ENCODE measurements around the gene PER1. TPM values are rescaled to one million over a fixed set of nuclear protein-coding genes. Genes with fewer than 3 reads are reported as not detected.

The PER1 gene
- total RNA-seq, 3 donors from 2014 or later: 97.3 to 167 (median 115) TPM

DNA sequence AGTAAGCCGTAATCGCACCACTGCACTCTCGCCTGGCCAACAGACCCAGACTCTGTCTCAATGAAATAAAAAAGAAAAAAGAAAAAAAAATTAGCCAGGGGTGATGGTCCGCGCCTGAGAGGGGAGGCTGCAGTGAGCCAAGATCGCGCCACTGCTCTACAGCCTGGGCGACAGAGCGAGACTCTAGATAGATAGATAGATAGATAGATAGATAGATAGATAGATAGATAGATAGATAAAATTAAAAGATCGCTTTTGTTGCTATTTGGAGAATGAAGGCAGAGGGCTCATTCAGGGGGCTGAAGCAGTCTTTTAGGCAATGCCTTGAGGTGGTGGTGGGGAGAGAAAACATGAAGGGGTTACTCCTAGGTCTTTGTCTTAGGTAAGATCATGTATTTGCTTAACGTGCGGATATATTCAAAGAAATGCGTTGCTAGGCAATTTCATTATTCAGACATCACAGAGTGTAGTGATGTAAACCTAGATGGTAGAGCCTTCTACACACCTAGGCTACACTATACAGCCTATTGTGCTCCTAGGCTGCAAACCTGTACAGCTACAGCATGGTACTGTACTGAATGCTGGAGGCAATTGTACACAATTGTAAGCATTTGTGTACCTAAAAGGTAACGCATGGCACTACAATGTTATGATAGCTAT, 23.9 kb downstream of the PER1 start:
- Histone ChIP-seq H3K27ac (no peak overlapping the region), H3K27me3 (no peaks in the 10 kb centered on the region), H3K9me3 (no peaks in the 10 kb centered on the region), H3K36me3 (no peaks in the 10 kb centered on the region), H3K4me1 (peaks cover 12 to 27% of the 10 kb centered on the region in 2 donors), H3K4me3 (no peak overlapping the region)
- intact Hi-C loops (cut with DNase I; ENCODE audit: low total_unique reads): no loop called here
- DNase-seq (ENCODE audit: low spot score in 2 of 2): no peak
- no peak for TF ChIP-seq POLR2AphosphoS5 (IDR thresholded peaks at IDR 0.05)
- TF ChIP-seq, protein P1, sequence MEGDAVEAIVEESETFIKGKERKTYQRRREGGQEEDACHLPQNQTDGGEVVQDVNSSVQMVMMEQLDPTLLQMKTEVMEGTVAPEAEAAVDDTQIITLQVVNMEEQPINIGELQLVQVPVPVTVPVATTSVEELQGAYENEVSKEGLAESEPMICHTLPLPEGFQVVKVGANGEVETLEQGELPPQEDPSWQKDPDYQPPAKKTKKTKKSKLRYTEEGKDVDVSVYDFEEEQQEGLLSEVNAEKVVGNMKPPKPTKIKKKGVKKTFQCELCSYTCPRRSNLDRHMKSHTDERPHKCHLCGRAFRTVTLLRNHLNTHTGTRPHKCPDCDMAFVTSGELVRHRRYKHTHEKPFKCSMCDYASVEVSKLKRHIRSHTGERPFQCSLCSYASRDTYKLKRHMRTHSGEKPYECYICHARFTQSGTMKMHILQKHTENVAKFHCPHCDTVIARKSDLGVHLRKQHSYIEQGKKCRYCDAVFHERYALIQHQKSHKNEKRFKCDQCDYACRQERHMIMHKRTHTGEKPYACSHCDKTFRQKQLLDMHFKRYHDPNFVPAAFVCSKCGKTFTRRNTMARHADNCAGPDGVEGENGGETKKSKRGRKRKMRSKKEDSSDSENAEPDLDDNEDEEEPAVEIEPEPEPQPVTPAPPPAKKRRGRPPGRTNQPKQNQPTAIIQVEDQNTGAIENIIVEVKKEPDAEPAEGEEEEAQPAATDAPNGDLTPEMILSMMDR (IDR thresholded peaks at IDR 0.05): no peak
- TF ChIP-seq POLR2A (IDR thresholded peaks at IDR 0.05): no peak

DNA sequence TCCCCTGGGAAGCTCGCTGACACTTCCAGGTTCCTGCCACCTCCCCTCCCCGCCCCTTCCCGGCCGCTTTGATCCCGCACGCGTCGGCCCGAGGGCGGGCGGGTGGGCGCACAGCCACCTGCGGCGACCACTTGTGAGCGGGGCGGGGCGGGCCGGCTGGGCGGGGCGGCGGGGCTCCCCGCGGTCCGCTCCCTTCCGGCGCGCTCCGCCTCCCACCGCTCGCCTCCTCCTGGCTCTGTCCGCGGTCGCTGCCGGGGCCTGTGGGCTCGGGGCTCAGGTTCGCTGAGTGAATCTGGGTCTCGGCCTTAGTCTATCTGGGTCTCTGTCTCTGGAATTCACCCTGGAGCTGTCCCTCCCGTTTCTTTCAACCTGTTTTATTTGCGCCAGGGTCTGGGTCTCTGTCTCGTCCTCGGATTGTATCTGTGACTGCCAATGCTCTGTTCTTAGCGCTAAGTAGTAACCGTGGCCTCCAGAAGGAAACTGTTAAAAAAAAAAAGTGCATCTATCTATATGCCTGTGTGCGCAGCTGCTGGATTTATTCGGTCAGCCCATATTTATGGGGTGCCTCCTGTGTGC, 25.6 kb downstream of the PER1 start:
- no peak for DNase-seq (ENCODE audit: low spot score in 2 of 2)
- Histone ChIP-seq H3K27ac (peak overlapping the region; percentile 77 to 78), H3K4me1 (peaks cover 15 to 33% of the 10 kb centered on the region in 2 donors), H3K36me3 (no peaks in the 10 kb centered on the region), H3K9me3 (no peaks in the 10 kb centered on the region), H3K27me3 (no peaks in the 10 kb centered on the region), H3K4me3 (peak overlapping the region; percentile 56 to 83 (median 66))
- TF ChIP-seq POLR2A (IDR thresholded peaks at IDR 0.05) (no peak), POLR2AphosphoS5 (IDR thresholded peaks at IDR 0.05) (no peak)
- TF ChIP-seq, protein P1 (IDR thresholded peaks at IDR 0.05): no peak
- intact Hi-C loops (cut with DNase I; ENCODE audit: low total_unique reads): no loop called here

DNA sequence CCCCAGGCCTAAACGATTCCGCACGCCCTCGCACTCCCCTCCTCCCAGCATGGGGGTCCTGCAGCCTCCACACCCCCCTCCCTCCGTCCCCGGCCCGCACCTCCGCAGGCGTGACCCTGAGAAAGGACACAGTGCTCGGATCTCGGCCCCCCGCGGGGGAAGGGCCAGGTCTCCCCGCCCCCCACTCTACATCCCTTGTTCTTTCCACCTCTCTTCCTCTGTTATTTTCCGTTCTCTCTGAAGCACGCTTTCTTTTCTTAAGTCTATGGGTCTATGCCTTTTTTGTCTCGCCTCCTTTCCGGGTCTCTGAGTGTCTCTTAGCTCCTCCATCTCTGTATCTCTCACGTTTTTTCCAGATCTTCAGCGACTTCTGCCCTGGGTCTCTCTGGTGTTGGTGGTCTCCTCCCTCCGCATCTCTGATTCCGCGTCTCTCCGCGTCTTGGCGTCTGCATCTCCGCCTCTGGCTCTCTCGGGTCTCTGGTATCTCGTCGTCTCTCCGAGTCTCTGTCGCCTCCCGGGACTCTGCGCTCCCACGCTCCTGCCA, 26.2 kb downstream of the PER1 start:
- peak overlapping the region; percentile 77 to 78 for H3K27ac ChIP-seq
- TF ChIP-seq, protein P1 (IDR thresholded peaks at IDR 0.05): no peak
- TF ChIP-seq POLR2A (IDR thresholded peaks at IDR 0.05) (no peak), POLR2AphosphoS5 (IDR thresholded peaks at IDR 0.05) (no peak)
- H3K9me3 ChIP-seq: no peaks in the 10 kb centered on the region
- H3K36me3 ChIP-seq: no peaks in the 10 kb centered on the region
- H3K4me1 ChIP-seq: peaks cover 15 to 38% of the 10 kb centered on the region in 2 donors
- no peaks in the 10 kb centered on the region for H3K27me3 ChIP-seq
- intact Hi-C loops (cut with DNase I; ENCODE audit: low total_unique reads): no loop called here
- no peak for DNase-seq (ENCODE audit: low spot score in 2 of 2)
- H3K4me3 ChIP-seq: peak overlapping the region; percentile 56 to 83 (median 66)

DNA sequence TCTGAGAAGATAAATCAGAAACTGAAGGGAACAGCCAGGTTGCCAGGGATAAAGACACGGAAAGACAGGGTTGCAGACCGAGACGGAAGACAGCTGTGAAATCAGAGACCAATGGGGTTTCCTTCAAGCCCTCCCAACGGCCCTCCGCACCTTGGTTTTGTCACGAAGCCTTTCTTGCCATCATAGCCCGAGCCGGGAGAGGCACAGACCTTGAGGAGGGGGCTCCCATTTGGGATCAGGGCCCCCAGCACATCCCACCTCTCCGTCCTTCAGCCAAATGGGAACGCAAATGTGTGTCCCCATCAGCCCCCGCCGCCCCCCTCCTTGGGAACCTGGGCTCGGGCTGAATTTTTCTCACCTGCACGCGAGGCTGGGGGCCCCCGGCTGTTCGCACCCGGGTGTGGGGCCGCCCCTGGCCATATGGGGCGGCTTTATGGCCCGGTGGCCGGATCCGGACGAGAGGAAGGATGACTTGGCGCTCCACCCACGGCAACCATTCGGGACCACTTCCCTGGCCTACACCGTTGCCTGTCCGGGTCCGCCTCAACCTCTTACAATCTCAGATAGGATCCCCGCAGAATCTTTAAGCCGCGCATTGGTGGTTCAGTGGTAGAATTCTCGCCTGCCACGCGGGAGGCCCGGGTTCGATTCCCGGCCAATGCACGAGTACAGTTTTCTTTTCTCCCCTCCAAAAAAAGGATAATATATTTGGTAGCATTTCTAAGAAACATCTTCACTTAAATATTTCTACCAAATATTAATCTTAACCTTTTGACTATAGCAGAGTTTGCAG, 26.9 kb downstream of the PER1 start:
- Histone ChIP-seq H3K4me3 (peak overlapping the region; percentile 56 to 83 (median 66)), H3K9me3 (no peaks in the 10 kb centered on the region), H3K27me3 (no peaks in the 10 kb centered on the region), H3K27ac (peak overlapping the region; percentile 3 to 77), H3K36me3 (no peaks in the 10 kb centered on the region), H3K4me1 (peaks cover 15 to 45% of the 10 kb centered on the region in 2 donors)
- intact Hi-C loops (cut with DNase I; ENCODE audit: low total_unique reads): no loop called here
- TF ChIP-seq POLR2A (IDR thresholded peaks at IDR 0.05) (no peak), POLR2AphosphoS5 (IDR thresholded peaks at IDR 0.05) (peak; percentile 64 to 81 (median 74))
- TF ChIP-seq, protein P1 (IDR thresholded peaks at IDR 0.05): peak in 1 of 3 donors; percentile 9
- peak; percentile 88 to 91 for DNase-seq (ENCODE audit: low spot score in 2 of 2)
